Epithelial cell of prostate (primary cell): ENCODE data around the gene KCNC3.

Experiments
- DNase-seq: peaks from one replicate; pipeline ENCODE4 v3.0.0-alpha.2; 2011; ENCODE audit warnings: low read depth, low spot score
- H3K27ac ChIP-seq: fragments of 450-650 bp; 2 replicates; pipeline ENCODE4 v1.5.1; 2017; ENCODE audit warnings: mild to moderate bottlenecking

Gene KCNC3

GRCh38 chr19:50329146-50329925 lies at the start of gene KCNC3:
Gene KCNC3, minus strand, starts transcription at chr19:50329377. Its CDS starts 295 bp downstream, at chr19:50329082.
- DNase-seq = peak; percentile 78

GRCh38 chr19:50378863-50379236 lies 49.7 kb upstream of the KCNC3 start:
- no peak for DNase-seq
- H3K27ac ChIP-seq = no peak overlapping the region

More at GRCh38 chr19:50329146-50329925, at the start of gene KCNC3:
- H3K27ac ChIP-seq = no peak within 1 kb of the TSS

GRCh38 chr19:50378169-50378862 lies 49.1 kb upstream of the KCNC3 start:
- H3K27ac ChIP-seq = no peak overlapping the region
- DNase-seq = no peak

- no peak overlapping the region for H3K27ac ChIP-seq
Observed at GRCh38 chr19:50377517-50377916, 48.3 kb upstream of the KCNC3 start.

GRCh38 chr19:50377051-50377461 lies 47.9 kb upstream of the KCNC3 start:
- no peak overlapping the region for H3K27ac ChIP-seq
- no peak for DNase-seq

More at GRCh38 chr19:50377517-50377916, 48.3 kb upstream of the KCNC3 start:
- DNase-seq = no peak

GRCh38 chr19:50376166-50377050 lies 47.2 kb upstream of the KCNC3 start, which contains the start of gene NR1H2:
Gene NR1H2, plus strand, starts transcription at chr19:50376457. Its CDS starts 1,149 bp downstream, at chr19:50377606.
- H3K27ac ChIP-seq = peak within 1 kb of the TSS; percentile 96

GRCh38 chr19:50371914-50372475 lies 42.8 kb upstream of the KCNC3 start:
- DNase-seq = no peak
- H3K27ac ChIP-seq = no peak overlapping the region

More at GRCh38 chr19:50376166-50377050, 47.2 kb upstream of the KCNC3 start, which contains the start of gene NR1H2:
- peak; percentile 92 for DNase-seq

- H3K27ac ChIP-seq = peak overlapping the region; percentile 22
- peak; percentile 43 for DNase-seq
Observed at GRCh38 chr19:50368649-50369570, 39.7 kb upstream of the KCNC3 start.

GRCh38 chr19:50365434-50366306 lies 36.5 kb upstream of the KCNC3 start, which contains the start of gene NAPSA:
Gene NAPSA, minus strand, starts transcription at chr19:50365639. Its CDS starts 18 bp downstream, at chr19:50365621.
- no peak within 1 kb of the TSS for H3K27ac ChIP-seq
- DNase-seq = no peak

- no peak overlapping the region for H3K27ac ChIP-seq
- DNase-seq = no peak
Observed at GRCh38 chr19:50362656-50363424, 33.7 kb upstream of the KCNC3 start.

GRCh38 chr19:50362030-50362412 lies 32.8 kb upstream of the KCNC3 start:
- no peak overlapping the region for H3K27ac ChIP-seq
- no peak for DNase-seq

GRCh38 chr19:50361290-50362029 lies 32.3 kb upstream of the KCNC3 start:
- no peak for DNase-seq
- no peak overlapping the region for H3K27ac ChIP-seq

- no peak overlapping the region for H3K27ac ChIP-seq
Observed at GRCh38 chr19:50359328-50359818, 30.2 kb upstream of the KCNC3 start.

GRCh38 chr19:50358483-50359327 lies 29.5 kb upstream of the KCNC3 start:
- no peak for DNase-seq
- no peak overlapping the region for H3K27ac ChIP-seq

More at GRCh38 chr19:50359328-50359818, 30.2 kb upstream of the KCNC3 start:
- no peak for DNase-seq
